ENCODE results near the gene MRPS22. TPM values are rescaled to one million over a fixed set of nuclear protein-coding genes. Genes with fewer than 3 reads are reported as not detected.

The MRPS22 gene
- total and polyA plus RNA-seq, 7 donors: 39.2 to 78.4 (median 53.6) TPM

DNA sequence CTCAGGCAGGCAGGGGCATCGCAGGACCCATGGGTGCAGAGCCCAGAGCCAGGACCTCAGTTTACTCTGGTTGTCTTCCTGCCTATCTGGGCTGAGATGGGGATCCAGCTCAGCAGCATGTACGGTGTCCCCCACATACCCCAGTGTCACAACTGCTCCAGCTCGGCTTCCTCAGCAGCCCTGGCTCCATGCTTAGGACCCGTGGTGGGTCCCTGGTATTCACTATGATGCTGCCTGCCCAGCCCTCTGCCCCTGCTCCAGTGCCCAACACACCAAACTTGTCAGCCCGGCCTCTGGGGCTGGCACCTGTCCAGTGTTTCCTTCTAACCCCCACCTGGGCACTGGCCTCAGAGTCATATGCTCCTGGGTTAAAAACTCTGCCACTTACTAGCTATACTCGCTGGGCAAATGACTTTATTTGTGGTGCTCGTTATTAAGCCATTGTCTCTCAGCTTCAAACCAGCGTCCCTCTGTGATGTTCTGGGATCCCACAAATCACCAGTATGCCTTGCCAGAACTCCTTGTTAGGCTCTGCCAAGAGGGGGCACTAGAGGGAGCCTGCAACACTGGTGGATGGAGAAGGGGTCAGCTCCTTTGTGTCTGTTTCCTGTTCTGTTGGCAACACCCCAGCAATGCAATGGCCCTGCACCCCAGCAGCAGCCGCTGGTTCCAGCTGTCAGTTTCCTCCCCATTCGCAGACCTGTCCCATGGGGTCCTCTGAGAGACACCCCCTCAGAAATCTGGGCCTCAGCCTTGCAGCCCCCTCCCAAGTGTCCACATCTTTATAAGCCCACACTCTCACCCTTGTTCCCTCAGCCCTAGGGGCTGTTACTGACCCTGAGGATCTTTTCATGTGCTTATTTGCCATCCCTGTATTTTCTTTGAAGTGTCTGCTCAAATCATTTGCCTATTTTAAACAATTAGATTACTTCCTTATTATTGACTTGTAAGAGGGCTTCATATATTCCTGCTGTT lies 24.1 kb upstream of the MRPS22 start:
- no peak for DNase-seq
- peaks cover 0 to 15% (median 0%) of the 10 kb centered on the region in 3 donors for H3K27me3 ChIP-seq
- TF ChIP-seq, protein P1, sequence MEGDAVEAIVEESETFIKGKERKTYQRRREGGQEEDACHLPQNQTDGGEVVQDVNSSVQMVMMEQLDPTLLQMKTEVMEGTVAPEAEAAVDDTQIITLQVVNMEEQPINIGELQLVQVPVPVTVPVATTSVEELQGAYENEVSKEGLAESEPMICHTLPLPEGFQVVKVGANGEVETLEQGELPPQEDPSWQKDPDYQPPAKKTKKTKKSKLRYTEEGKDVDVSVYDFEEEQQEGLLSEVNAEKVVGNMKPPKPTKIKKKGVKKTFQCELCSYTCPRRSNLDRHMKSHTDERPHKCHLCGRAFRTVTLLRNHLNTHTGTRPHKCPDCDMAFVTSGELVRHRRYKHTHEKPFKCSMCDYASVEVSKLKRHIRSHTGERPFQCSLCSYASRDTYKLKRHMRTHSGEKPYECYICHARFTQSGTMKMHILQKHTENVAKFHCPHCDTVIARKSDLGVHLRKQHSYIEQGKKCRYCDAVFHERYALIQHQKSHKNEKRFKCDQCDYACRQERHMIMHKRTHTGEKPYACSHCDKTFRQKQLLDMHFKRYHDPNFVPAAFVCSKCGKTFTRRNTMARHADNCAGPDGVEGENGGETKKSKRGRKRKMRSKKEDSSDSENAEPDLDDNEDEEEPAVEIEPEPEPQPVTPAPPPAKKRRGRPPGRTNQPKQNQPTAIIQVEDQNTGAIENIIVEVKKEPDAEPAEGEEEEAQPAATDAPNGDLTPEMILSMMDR (IDR thresholded peaks at IDR 0.05): no peak
- TF ChIP-seq POLR2A (IDR thresholded peaks at IDR 0.05) (no peak), POLR2AphosphoS5 (IDR thresholded peaks at IDR 0.05) (no peak), EP300 (IDR thresholded peaks at IDR 0.05) (no peak)
- no peak overlapping the region for H3K27ac ChIP-seq
- H3K9me3 ChIP-seq: no peaks in the 10 kb centered on the region
- H3K36me3 ChIP-seq: no peaks in the 10 kb centered on the region
- 65 to 70% methylated on average over 10 of the region's 10 CpGs for WGBS, 2 donors
- intact Hi-C loops (cut with DNase I): no loop called here
- no peak overlapping the region for H3K4me3 ChIP-seq
- H3K4me1 ChIP-seq: no peaks in the 10 kb centered on the region

DNA sequence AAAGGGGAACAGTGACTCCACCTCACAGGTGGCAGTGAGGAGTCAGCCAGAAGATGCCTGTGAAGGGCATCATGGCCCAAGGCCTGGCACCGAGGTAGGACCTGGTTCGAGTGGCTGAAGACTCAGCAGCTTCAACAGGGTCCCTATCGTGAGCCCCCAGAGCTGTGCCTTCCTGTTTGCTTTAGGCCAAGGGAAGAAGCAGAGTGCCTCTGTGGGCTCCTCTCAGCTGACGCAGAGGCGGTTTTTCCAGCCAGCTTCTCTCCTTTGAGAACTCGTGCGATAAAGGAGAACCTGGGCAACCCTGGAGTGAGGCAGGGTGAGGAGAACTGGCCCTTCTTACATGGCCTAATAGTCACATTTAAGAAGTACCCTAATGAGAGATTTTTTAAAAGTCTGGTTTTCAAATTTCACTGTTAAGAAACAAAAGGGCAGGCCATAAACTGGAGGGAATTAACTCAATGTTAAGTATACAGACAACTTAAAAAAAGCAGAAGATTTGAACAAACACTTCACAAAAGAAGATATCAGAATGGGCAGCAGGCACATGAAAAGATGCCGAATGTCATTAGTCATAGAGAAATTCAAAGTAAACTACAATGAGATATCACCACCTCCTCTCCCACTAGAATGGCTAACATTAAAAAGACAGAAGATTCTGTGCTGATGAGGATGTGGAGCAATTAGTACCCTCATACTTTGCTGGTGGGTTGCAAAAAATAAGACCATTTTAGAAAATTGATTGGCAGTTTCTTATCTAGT lies 23.1 kb upstream of the MRPS22 start:
- Histone ChIP-seq H3K4me3 (no peak overlapping the region), H3K4me1 (no peaks in the 10 kb centered on the region), H3K9me3 (no peaks in the 10 kb centered on the region), H3K36me3 (no peaks in the 10 kb centered on the region), H3K27ac (no peak overlapping the region), H3K27me3 (peaks cover 0 to 15% (median 0%) of the 10 kb centered on the region in 3 donors)
- TF ChIP-seq POLR2A (IDR thresholded peaks at IDR 0.05): no peak
- TF ChIP-seq EP300 (IDR thresholded peaks at IDR 0.05): no peak
- TF ChIP-seq, protein P1 (IDR thresholded peaks at IDR 0.05): no peak
- TF ChIP-seq POLR2AphosphoS5 (IDR thresholded peaks at IDR 0.05): no peak
- WGBS, 2 donors: 82 to 84% methylated on average over 8 of the region's 8 CpGs
- no peak for DNase-seq
- intact Hi-C loops (cut with DNase I): no loop called here

DNA sequence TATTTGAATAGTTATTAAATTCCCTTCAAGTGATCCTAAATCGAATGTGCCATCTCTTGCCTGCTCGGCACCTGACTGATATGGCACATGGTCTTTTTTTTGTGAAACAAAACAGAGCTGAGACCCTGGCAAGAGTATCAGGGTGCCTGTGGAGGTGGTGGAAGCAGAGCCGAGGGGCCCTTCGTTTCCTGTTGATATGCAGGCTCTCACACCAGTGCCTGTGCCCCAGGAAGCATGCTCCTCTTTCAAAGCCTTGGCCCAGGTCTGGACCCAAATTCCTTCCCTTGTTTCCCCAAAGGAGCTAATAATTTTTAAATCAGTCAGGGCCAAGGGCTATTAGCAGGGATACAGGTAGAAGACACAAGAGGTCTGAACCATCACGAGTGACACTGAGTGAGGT lies 21.5 kb upstream of the MRPS22 start:
- no peaks in the 10 kb centered on the region for H3K4me1 ChIP-seq
- no peaks in the 10 kb centered on the region for H3K36me3 ChIP-seq
- no peak for DNase-seq
- no peak overlapping the region for H3K27ac ChIP-seq
- H3K4me3 ChIP-seq: no peak overlapping the region
- peaks cover 0 to 15% (median 0%) of the 10 kb centered on the region in 3 donors for H3K27me3 ChIP-seq
- TF ChIP-seq, protein P1 (IDR thresholded peaks at IDR 0.05): no peak
- TF ChIP-seq POLR2AphosphoS5 (IDR thresholded peaks at IDR 0.05) (no peak), POLR2A (IDR thresholded peaks at IDR 0.05) (no peak)
- intact Hi-C loops (cut with DNase I): no loop called here
- H3K9me3 ChIP-seq: no peaks in the 10 kb centered on the region
- 72 to 81% methylated on average over 5 of the region's 5 CpGs for WGBS, 2 donors

DNA sequence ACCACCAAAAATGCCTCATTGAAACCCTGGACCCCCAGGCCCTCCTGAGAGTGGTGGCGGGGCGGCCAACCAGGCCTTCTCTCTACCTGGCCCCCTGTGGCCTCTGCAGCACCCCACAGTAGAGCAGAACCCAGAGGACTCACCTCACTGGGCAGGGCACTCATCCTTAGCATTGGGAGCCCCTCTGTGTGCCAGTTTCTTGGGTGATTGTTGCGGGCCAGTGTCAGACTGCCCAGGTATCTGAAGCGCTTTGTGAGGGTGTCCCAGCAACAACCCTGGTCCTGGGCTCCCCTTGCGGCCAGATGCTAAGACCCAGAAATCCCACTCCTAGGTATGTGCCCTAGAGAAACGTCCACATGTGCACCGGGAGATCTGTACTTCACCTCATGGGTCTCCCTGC lies 20.7 kb upstream of the MRPS22 start:
- H3K27me3 ChIP-seq: peaks cover 0 to 12% (median 0%) of the 10 kb centered on the region in 3 donors
- intact Hi-C loops (cut with DNase I): no loop called here
- TF ChIP-seq, protein P1 (IDR thresholded peaks at IDR 0.05): no peak
- TF ChIP-seq POLR2AphosphoS5 (IDR thresholded peaks at IDR 0.05): no peak
- no peak for TF ChIP-seq EP300 (IDR thresholded peaks at IDR 0.05)
- no peak for TF ChIP-seq POLR2A (IDR thresholded peaks at IDR 0.05)
- H3K9me3 ChIP-seq: no peaks in the 10 kb centered on the region
- no peaks in the 10 kb centered on the region for H3K36me3 ChIP-seq
- no peak overlapping the region for H3K27ac ChIP-seq
- DNase-seq: no peak
- H3K4me1 ChIP-seq: no peaks in the 10 kb centered on the region
- WGBS, 2 donors: 72 to 93% methylated on average over 7 of the region's 7 CpGs
- no peak overlapping the region for H3K4me3 ChIP-seq

Data from sigmoid colon (tissue), 7 donors.